GM23248 (cell line): Measurements from ENCODE around the gene OAS1.

Experiments used
- EZH2 ChIP-seq: fragments of 200-600 bp; sonication (generic); IDR thresholded peaks from 2 replicates; pipeline ENCODE4 v1.6.1; 2018; ENCODE audit warnings: antibody characterized with exemption, mild to moderate bottlenecking; ENCODE audit not compliant: insufficient read depth, poor library complexity, severe bottlenecking
- EZH2phosphoT487 ChIP-seq: fragments of 200-600 bp; sonication (generic); IDR thresholded peaks from 2 replicates; pipeline ENCODE4 v1.6.1; 2018; ENCODE audit warnings: antibody characterized with exemption, moderate library complexity, mild to moderate bottlenecking, low read depth; ENCODE audit not compliant: insufficient read depth

DNA sequence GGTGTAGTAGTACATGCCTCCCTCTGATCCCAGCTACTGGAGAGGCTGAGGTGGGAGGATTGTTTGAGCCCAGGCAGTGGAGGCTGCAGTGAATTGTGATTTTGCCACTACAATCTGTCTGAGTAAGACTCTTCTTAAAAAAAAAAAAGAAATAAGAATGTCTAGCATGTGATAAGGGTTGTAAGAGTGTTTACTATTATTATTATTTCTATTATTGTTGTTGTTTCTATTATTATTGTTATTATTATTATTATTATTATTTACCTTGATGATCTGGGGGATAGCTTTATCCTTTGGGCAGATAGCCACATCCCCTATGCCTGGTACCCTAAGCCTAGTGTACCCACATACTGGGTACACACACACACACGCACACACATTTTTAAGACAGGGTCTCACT is 35.8 kb downstream of the OAS1 start:
- TF ChIP-seq EZH2 (no peak), EZH2phosphoT487 (no peak)
